HepG2 (cell line): ENCODE measurements around the gene ZFYVE26. TPM values are rescaled to one million over a fixed set of nuclear protein-coding genes. Genes with fewer than 3 reads are reported as not detected.

Experiments
- CREBL2 ChIP-seq: sonication (generic); formaldehyde crosslinking; IDR thresholded peaks from 2 replicates; pipeline ENCODE4 v1.8.1; 2023; ENCODE audit warnings: missing genetic modification reagents, mild to moderate bottlenecking, borderline replicate concordance
- HHEX ChIP-seq: IDR thresholded peaks from 2 replicates; pipeline ENCODE4 v1.6.1; 2016; ENCODE audit warnings: control low read depth
- XBP1 ChIP-seq: sonication (generic); formaldehyde crosslinking; IDR thresholded peaks from 2 replicates; pipeline ENCODE4 v1.5.0; 2020; ENCODE audit warnings: missing genetic modification reagents
- ZNF280D ChIP-seq: sonication (generic); formaldehyde crosslinking; IDR thresholded peaks from 2 replicates; pipeline ENCODE4 v1.5.1; 2020; ENCODE audit warnings: mild to moderate bottlenecking, missing genetic modification reagents
- polyA plus RNA-seq, 8 experiments: library from polyadenylated mRNA; depleted of rRNA in 3 of 8; stranded (reverse) in 7 of 8; unstranded in 1 of 8; fragments of >200 nt; fragmentation: Illumina TruSeq in 4 of 8; extraction: Trizol in 4 of 8; gene quantifications; 2 replicates each; pipeline versions ENCODE4 v1.2.1 to v1.2.3, GENCODE V29; 2011 to 2016; ENCODE audit warnings: low read depth in 4 of 8, missing spikeins in 1 of 8, mixed read lengths in 1 of 8; ENCODE audit not compliant: insufficient read depth in 1 of 8
- total RNA-seq, 5 experiments: library from RNA; depleted of rRNA; stranded (reverse); fragments of >200 nt; fragmentation: Illumina TruSeq; extraction: Trizol; gene quantifications; 2 replicates each; pipeline ENCODE4 v1.2.3, GENCODE V29; 2016; ENCODE audit warnings: low read depth in 1 of 5
- TF ChIP-seq, protein P1 (sequence below): sonication (generic); formaldehyde crosslinking; IDR thresholded peaks from 2 replicates; pipeline ENCODE4 v1.5.0; 2020; ENCODE audit warnings: missing genetic modification reagents, mild to moderate bottlenecking, borderline replicate concordance
- TF ChIP-seq, protein P2 (sequence below): sonication (generic); formaldehyde crosslinking; IDR thresholded peaks from 2 replicates; pipeline ENCODE4 v1.8.0; 2022; ENCODE audit warnings: mild to moderate bottlenecking, missing genetic modification reagents, moderate library complexity
- TF ChIP-seq, protein P3 (sequence below): sonication (generic); formaldehyde crosslinking; conservative IDR thresholded peaks from 2 replicates; pipeline ENCODE4 v1.4.0; 2020; ENCODE audit warnings: mild to moderate bottlenecking, missing genetic modification reagents, moderate library complexity

The ZFYVE26 gene
- total and polyA plus RNA-seq, 2 of the 13 experiments (the other 11 are each of a cell fraction or from before 2014, with no cell fraction given), result 13.6 to 16.4 TPM

- TF ChIP-seq ZNF280D (CRISPR knock-in tag) (no peak), CREBL2 (CRISPR knock-in tag) (no peak), HHEX (no peak), XBP1 (CRISPR knock-in tag) (no peak)
- TF ChIP-seq, protein P1, sequence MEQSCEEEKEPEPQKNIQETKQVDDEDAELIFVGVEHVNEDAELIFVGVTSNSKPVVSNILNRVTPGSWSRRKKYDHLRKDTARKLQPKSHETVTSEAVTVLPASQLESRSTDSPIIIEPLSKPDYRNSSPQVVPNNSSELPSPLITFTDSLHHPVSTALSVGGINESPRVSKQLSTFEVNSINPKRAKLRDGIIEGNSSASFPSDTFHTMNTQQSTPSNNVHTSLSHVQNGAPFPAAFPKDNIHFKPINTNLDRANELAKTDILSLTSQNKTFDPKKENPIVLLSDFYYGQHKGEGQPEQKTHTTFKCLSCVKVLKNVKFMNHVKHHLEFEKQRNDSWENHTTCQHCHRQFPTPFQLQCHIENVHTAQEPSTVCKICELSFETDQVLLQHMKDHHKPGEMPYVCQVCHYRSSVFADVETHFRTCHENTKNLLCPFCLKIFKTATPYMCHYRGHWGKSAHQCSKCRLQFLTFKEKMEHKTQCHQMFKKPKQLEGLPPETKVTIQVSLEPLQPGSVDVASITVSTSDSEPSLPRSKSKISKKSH (CRISPR knock-in tag), result no peak
- TF ChIP-seq, protein P2, sequence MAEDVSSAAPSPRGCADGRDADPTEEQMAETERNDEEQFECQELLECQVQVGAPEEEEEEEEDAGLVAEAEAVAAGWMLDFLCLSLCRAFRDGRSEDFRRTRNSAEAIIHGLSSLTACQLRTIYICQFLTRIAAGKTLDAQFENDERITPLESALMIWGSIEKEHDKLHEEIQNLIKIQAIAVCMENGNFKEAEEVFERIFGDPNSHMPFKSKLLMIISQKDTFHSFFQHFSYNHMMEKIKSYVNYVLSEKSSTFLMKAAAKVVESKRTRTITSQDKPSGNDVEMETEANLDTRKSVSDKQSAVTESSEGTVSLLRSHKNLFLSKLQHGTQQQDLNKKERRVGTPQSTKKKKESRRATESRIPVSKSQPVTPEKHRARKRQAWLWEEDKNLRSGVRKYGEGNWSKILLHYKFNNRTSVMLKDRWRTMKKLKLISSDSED, result no peak
- TF ChIP-seq, protein P3, sequence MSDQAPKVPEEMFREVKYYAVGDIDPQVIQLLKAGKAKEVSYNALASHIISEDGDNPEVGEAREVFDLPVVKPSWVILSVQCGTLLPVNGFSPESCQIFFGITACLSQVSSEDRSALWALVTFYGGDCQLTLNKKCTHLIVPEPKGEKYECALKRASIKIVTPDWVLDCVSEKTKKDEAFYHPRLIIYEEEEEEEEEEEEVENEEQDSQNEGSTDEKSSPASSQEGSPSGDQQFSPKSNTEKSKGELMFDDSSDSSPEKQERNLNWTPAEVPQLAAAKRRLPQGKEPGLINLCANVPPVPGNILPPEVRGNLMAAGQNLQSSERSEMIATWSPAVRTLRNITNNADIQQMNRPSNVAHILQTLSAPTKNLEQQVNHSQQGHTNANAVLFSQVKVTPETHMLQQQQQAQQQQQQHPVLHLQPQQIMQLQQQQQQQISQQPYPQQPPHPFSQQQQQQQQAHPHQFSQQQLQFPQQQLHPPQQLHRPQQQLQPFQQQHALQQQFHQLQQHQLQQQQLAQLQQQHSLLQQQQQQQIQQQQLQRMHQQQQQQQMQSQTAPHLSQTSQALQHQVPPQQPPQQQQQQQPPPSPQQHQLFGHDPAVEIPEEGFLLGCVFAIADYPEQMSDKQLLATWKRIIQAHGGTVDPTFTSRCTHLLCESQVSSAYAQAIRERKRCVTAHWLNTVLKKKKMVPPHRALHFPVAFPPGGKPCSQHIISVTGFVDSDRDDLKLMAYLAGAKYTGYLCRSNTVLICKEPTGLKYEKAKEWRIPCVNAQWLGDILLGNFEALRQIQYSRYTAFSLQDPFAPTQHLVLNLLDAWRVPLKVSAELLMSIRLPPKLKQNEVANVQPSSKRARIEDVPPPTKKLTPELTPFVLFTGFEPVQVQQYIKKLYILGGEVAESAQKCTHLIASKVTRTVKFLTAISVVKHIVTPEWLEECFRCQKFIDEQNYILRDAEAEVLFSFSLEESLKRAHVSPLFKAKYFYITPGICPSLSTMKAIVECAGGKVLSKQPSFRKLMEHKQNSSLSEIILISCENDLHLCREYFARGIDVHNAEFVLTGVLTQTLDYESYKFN (CRISPR knock-in tag), result no peak
Measured at GRCh38 chr14:67778792-67779191, 37.6 kb downstream of the ZFYVE26 start (continued).
